Fibroblast of the aortic adventitia (primary cell): ENCODE results near the gene DHRS13. TPM values are rescaled to one million over a fixed set of nuclear protein-coding genes. Genes with fewer than 3 reads are reported as not detected.

Experiments
- DNase-seq: peaks from one replicate; pipeline ENCODE4 v3.0.0-alpha.2; 2010; ENCODE audit warnings: low read depth
- H3K4me3 ChIP-seq: 2 replicates; pipeline ENCODE4 v1.5.1; 2011; ENCODE audit warnings: low read depth, mild to moderate bottlenecking, control low read depth, low read length, moderate library complexity
- total RNA-seq: library from RNA; depleted of rRNA; stranded (reverse); fragments of >200 nt; gene quantifications from 2 replicates; pipeline ENCODE4 v1.2.3, GENCODE V29; 2012; ENCODE audit warnings: low replicate concordance
- TF ChIP-seq, protein P1 (sequence below): IDR thresholded peaks from 2 replicates; pipeline ENCODE4 v1.5.1; 2011; ENCODE audit warnings: mild to moderate bottlenecking, low read length, control low read depth, inconsistent platforms; ENCODE audit not compliant: insufficient read depth

The DHRS13 gene
- total RNA-seq, 1 donor, result 5.6 TPM

DNA sequence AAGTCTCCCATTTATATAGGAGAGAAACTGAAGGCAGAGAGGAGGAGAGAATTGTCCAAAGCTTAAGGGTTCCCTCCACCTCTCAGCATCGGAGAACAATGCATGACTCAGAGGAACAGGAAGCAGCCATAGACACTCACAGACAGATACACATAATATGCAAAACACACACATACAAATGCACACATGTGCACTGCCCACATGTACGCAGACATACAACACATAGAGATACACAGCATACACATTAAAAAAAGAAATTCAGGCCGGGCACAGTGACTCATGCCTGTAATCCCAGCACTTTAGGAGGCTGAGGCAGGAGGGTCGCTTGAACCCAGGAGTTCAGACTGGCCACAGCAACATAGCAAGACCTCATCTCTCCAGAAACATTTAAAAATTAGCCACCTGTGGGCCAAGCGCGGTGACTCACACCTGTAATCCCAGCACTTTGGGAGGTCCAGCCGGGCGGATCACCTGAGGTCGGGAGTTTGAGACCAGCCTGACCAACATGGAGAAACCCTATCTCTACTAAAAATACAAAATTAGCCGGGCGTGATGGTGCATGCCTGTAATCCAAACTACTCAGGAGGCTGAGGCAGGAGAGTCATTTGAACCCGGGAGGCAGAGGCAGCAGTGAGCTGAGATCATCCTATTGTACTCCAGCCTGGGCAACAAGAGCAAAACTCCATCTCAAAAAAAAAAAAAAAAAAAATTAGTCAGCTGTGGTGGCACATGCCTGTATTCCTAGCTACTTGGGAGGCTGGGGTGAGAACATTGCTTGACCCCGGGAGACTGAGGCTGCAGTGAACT is 36.7 kb downstream of the DHRS13 start:
- TF ChIP-seq, protein P1, sequence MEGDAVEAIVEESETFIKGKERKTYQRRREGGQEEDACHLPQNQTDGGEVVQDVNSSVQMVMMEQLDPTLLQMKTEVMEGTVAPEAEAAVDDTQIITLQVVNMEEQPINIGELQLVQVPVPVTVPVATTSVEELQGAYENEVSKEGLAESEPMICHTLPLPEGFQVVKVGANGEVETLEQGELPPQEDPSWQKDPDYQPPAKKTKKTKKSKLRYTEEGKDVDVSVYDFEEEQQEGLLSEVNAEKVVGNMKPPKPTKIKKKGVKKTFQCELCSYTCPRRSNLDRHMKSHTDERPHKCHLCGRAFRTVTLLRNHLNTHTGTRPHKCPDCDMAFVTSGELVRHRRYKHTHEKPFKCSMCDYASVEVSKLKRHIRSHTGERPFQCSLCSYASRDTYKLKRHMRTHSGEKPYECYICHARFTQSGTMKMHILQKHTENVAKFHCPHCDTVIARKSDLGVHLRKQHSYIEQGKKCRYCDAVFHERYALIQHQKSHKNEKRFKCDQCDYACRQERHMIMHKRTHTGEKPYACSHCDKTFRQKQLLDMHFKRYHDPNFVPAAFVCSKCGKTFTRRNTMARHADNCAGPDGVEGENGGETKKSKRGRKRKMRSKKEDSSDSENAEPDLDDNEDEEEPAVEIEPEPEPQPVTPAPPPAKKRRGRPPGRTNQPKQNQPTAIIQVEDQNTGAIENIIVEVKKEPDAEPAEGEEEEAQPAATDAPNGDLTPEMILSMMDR, result no peak
- H3K4me3 ChIP-seq, result no peak overlapping the region
- peak; percentile 48 for DNase-seq

DNA sequence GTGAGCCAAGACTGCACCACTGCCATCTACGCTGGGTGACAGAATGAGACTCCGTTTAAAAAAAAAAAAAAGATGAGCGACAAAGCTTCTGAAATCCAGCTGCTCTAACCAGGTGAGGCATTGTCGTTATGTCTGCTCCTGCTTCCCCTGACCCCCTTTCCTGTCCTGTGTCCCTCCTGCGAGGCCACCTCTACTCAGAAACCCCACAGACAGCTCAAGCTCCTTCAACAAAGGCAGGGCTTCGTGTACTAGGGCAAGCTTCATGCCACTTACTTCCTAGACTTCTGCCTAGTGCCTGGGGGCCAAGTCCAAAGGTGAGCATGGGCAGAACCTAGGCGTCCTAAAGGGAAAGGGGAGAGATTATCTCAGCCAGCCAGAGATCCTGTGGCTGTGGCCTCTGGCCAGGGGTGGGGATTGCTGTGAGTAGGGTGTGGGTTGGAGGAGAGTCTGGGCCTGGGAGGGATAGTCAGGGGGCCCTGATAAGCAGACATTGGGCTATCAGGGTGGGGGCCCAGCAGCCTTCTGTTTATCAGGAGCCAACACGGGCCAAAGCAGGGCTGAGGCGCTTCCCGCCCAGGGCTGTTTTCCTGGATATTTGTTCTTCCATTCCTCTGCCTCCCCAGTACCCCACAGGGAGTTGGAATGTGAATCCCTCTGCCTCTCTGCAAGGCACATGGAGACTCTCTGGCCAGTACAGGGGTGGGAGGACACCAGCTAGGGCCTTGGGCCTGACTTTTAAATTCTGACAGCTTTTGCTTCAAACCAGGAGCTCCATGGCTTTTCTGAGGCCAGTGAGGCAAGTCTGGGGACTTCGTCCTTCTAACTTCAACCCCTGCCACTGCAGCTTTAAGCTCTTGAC is 37.7 kb downstream of the DHRS13 start:
- no peak overlapping the region for H3K4me3 ChIP-seq
- TF ChIP-seq, protein P1, result no peak
- DNase-seq, result no peak

DNA sequence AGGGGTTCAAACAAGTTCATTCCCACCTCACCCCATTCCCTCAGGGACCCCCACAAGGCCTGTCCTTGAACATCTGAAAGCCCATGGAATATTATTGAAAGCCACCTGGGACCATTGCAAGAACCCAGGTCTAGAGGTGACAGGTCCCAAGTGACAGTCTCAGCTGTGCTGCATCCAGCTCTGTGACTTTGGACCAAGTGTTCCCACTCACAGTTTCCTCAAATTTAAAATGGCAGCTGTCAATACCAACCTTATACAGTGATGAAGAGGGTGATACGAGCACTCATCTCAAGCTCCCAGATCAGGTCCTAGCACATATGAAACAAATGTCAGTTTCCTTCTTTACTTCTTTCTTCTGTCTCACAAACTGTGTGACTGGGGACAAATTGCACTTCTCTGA is 38.9 kb downstream of the DHRS13 start:
- H3K4me3 ChIP-seq, result no peak overlapping the region
- TF ChIP-seq, protein P1, result no peak
- DNase-seq, result no peak

DNA sequence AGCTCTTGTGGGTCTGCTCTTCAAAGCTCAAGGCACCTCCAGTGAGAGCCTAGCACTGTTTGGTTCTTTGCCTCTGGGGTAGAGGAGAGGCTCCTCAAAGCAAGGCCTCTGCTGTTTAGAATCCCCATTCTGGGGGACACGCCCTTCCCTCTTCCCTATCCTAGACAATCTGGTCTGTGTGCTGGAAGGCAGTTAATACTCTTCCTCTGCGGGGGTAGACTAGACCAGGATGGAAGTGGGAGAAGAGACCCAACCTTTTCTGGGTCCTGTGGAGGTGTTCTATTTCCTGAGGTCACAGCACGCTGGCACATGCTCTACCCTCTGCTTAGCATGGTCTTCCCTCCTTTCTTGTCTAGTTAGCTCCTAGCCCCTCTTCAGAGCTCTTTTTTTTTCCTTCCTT is 40.3 kb downstream of the DHRS13 start:
- DNase-seq, result no peak
- TF ChIP-seq, protein P1, result no peak
- no peak overlapping the region for H3K4me3 ChIP-seq

DNA sequence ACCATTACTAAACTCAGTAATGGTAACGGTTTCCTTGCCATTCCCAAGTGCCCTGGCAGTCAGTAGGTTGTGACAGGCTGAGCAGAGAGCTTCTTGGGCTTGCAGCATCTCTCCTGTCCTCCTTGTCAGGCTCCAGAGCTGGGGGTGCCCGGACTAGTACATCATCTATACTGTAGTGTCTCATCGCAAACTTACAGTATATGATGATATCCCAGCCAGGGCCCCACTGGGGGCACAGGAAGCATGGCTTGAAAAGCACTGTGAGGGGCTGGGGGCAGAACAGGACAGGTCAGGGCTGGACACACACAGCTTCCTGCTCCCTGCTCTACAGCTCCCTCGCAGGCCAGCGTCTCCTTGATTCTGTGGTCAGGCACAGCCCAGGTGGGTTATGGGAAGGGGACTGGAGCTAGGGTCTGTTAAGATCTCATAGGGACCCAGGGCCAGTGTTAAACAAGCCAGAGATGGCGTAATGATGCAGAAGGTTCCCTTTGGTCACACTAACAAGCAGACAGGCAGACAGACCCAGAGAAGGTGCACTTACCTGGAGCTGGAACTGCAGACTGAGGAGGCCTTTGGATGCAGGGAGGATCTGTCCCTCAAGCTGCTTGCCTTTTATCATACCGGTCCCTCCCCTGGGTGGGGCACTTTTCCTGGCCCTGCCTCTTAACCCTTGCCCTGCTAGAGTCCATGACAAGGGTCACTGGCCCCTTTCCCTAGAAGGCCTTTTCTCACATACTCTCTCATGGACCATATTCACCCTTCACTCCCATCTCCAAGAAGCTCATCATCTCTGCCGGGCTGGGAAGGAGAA is 41.3 kb downstream of the DHRS13 start:
- DNase-seq, result no peak
- TF ChIP-seq, protein P1, result no peak
- no peak overlapping the region for H3K4me3 ChIP-seq

DNA sequence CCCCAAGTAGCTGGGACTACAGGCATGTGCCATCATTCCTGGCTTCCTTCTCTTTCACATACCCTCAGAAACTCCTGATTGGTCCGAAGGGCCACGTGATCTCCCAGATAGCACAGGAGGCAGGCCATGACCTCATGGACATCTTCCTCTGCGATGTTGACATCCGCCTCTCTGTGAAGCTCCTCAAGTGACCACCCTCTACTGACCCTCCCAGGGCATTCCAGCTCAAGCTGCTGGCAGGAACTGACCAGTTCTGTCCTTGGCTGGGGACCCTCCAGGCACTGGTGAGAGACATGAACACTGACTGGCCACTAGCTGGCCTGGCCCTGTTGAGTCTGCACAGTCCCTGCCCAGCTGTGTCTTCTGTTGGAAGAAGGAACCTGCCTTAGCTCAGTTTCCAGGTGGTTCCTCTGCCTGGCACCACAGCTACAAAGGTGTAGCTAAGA is 42.5 kb downstream of the DHRS13 start:
- no peak for DNase-seq

More for the DNA sequence above, 42.5 kb downstream of the DHRS13 start:
- TF ChIP-seq, protein P1, result no peak
- no peak overlapping the region for H3K4me3 ChIP-seq
